ENCODE measurements around the gene TRAPPC11. TPM values are rescaled to one million over a fixed set of nuclear protein-coding genes. Genes with fewer than 3 reads are reported as not detected.

TRAPPC11 gene
- total RNA-seq, 1 donor from 2014 or later, result 45.4 TPM

DNA sequence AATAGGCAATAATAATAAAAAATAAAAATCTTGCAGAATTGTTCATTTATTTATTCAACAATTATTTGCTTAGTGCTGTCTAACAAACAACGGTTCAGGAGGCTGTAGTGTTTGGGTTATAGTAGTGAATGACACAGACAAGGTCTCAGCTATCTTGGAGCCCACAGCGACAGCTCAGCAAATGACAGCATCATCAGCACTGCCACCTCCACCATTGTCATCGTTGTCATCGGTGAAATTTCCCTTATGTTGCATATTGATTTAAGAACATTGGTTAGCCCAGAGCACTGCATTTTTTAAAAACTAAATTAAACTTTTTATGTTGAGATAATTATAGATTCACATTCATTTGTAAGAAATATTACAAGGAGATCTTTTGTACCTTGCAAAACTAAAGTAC lies 79.9 kb downstream of the TRAPPC11 start:
- no peak overlapping the region for H3K4me3 Mint-ChIP-seq
- H3K36me3 Mint-ChIP-seq, result peaks cover 4% of the 10 kb centered on the region
- H3K4me1 Mint-ChIP-seq (ENCODE audit: unreplicated experiment), result peaks cover 4% of the 10 kb centered on the region
- peaks cover 4% of the 10 kb centered on the region for H3K9me3 Mint-ChIP-seq
- TF ChIP-seq CTCF (conservative IDR thresholded peaks at IDR 0.05), result no peak
- H3K27me3 Mint-ChIP-seq, result peaks cover 5% of the 10 kb centered on the region
- H3K27ac Mint-ChIP-seq, result no peak overlapping the region
- DNase-seq (ENCODE audit: extremely low spot score, unreplicated experiment), result no peak

DNA sequence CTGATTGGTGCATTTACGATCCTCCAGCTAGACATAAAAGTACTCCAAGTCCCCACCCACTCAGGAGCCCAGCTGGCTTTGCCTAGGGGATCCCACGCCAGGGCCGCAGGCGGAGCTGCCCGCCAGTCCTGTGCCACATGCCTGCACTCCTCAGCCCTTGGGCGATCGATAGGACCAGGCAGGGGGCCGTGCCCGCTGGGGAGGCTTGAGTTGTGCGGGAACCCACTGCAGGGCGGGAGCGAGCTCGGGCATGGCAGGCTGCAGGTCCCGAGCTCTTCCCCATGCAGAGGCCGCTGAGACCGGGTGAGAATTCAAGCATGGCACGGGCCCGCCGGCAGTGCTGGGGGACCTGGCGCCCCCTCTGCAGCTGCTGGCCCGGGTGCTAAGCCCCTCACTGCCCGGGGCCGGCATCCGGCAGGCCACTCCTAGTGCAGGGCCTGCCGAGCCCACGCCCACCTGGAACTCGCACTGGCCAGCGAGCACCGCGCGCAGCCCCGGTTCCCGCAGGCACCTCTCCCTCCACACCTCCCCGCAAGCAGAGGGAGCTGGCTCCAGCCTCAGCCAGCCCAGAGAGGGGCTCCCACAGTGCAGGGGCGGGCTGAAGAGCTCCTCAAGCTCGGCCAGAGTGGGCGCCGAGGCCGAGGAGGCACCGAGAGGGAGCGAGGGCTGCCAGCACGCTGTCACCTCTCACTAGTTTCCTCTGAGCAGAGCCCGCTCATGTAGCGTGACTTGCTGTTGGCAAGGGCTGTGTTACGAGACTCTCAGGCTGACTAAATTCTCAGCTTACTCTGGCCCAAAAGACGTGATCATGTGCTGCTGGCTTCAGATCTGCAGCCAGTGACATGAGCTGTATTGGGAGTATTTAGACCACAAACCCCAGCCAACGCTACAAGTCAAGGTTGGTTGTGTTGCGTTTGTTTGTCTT lies 87.5 kb downstream of the TRAPPC11 start:
- no peaks in the 10 kb centered on the region for H3K9me3 Mint-ChIP-seq
- no peak for TF ChIP-seq CTCF (conservative IDR thresholded peaks at IDR 0.05)
- H3K4me3 Mint-ChIP-seq, result no peak overlapping the region
- H3K36me3 Mint-ChIP-seq, result no peaks in the 10 kb centered on the region
- H3K27ac Mint-ChIP-seq, result no peak overlapping the region
- no peaks in the 10 kb centered on the region for H3K27me3 Mint-ChIP-seq
- H3K4me1 Mint-ChIP-seq (ENCODE audit: unreplicated experiment), result peaks cover 16% of the 10 kb centered on the region
- DNase-seq (ENCODE audit: extremely low spot score, unreplicated experiment), result no peak

DNA sequence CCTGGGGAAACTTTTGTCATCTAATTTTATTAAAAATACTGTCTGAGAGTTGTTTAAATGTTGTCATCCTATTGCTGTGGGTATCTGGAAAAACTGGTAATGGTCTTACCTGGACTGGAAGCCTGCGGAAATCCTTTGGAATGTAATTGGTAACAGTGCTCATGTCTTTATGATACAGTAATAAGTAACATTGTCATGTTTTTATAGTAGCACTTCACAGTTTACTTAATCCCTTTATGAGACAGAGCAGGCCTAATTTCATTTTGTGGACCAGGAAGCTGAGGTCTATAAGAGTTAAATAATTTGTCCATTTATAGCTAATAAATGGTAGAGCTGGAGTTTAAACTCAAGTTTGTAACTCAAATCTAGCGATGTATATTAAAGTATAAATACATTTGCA lies 88.3 kb downstream of the TRAPPC11 start:
- peaks cover 16% of the 10 kb centered on the region for H3K4me1 Mint-ChIP-seq (ENCODE audit: unreplicated experiment)
- no peak for DNase-seq (ENCODE audit: extremely low spot score, unreplicated experiment)
- no peak overlapping the region for H3K27ac Mint-ChIP-seq
- no peak overlapping the region for H3K4me3 Mint-ChIP-seq
- no peak for TF ChIP-seq CTCF (conservative IDR thresholded peaks at IDR 0.05)
- no peaks in the 10 kb centered on the region for H3K9me3 Mint-ChIP-seq
- H3K36me3 Mint-ChIP-seq, result no peaks in the 10 kb centered on the region
- H3K27me3 Mint-ChIP-seq, result no peaks in the 10 kb centered on the region

GRCh38 chr4:183747931-183748670 lies 89.0 kb downstream of the TRAPPC11 start:
- TF ChIP-seq CTCF (conservative IDR thresholded peaks at IDR 0.05), result no peak
- Mint-ChIP-seq H3K27ac (peak overlapping the region; percentile 37), H3K27me3 (no peaks in the 10 kb centered on the region), H3K36me3 (no peaks in the 10 kb centered on the region), H3K9me3 (no peaks in the 10 kb centered on the region), H3K4me1 (ENCODE audit: unreplicated experiment) (peaks cover 16% of the 10 kb centered on the region), H3K4me3 (peak overlapping the region; percentile 63)
- no peak for DNase-seq (ENCODE audit: extremely low spot score, unreplicated experiment)

- no peak for TF ChIP-seq CTCF (conservative IDR thresholded peaks at IDR 0.05)
- no peak for DNase-seq (ENCODE audit: extremely low spot score, unreplicated experiment)
- Mint-ChIP-seq H3K36me3 (no peaks in the 10 kb centered on the region), H3K4me1 (ENCODE audit: unreplicated experiment) (peaks cover 16% of the 10 kb centered on the region), H3K9me3 (no peaks in the 10 kb centered on the region), H3K27me3 (no peaks in the 10 kb centered on the region), H3K27ac (no peak overlapping the region), H3K4me3 (no peak overlapping the region)
Measured at GRCh38 chr4:183751106-183751505, 92.0 kb downstream of the TRAPPC11 start.

Data from type B pancreatic cell (in vitro differentiated cells).